GM10248 (cell line): Measurements from ENCODE around the gene NINL.

Experiments
- CTCF ChIA-PET: fragments of 300-600 bp; sonication (Branson Sonifier 250); formaldehyde crosslinking; extraction: SDS; loops from one replicate; lab custom pipeline; 2021; ENCODE audit warnings: antibody characterized with exemption; lab: Yijun Ruan, JAX
- POLR2A ChIA-PET: fragments of 350-650 bp; sonication (Branson Sonifier 250); formaldehyde crosslinking; extraction: SDS; loops from one replicate; lab custom pipeline; 2020; ENCODE audit warnings: antibody characterized with exemption; lab: Yijun Ruan, JAX
- DNase-seq: peaks from one replicate; pipeline ENCODE4 v3.0.0; 2012; ENCODE audit errors: extremely low spot score
- CTCF ChIP-seq: IDR thresholded peaks from 2 replicates; pipeline ENCODE4 v1.5.1; 2012; ENCODE audit warnings: mild to moderate bottlenecking, low read depth; ENCODE audit errors: extremely low read depth, missing control alignments, control extremely low read depth

The NINL gene

DNA sequence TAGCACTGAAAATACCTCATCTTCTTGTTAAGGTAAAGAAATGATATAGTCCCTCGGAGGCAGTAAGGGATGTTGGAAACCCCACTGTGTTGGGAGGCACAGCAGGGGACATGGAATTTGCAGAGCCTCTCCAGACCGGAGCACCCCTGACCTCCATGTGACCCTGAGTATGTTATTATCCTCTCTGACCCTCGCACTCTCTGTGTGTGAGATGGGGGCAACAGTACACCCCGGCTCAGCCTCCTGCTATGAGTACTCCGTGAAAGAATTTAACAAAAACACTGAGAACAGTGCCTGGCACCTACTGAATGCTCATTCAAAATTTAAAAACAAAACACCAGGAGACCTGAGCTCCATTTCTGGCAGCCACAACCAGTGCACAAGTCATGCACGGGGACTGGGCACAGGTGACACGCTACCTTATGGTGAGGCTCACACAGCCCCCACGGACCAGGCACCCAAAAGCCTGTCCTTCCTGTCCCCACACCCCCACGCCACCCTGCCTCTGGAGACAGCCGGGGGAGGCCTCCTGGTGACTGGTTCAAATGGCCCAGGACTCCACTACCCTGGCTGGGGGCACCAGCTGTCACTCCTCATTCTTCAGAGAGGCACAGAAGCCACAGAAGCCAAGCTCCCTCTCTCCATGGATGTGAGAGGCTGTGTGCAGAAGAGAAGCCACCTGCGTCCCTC, 6.1 kb downstream of the NINL start:
- ChIA-PET CTCF (interaction anchor here (1.7 kb wide), 1 partner anchor 10 kb away, joined by 4 read pairs; no protein-coding TSS in a partner anchor), POLR2A (no interaction called here)
- TF ChIP-seq CTCF = no peak
- DNase-seq = no peak

DNA sequence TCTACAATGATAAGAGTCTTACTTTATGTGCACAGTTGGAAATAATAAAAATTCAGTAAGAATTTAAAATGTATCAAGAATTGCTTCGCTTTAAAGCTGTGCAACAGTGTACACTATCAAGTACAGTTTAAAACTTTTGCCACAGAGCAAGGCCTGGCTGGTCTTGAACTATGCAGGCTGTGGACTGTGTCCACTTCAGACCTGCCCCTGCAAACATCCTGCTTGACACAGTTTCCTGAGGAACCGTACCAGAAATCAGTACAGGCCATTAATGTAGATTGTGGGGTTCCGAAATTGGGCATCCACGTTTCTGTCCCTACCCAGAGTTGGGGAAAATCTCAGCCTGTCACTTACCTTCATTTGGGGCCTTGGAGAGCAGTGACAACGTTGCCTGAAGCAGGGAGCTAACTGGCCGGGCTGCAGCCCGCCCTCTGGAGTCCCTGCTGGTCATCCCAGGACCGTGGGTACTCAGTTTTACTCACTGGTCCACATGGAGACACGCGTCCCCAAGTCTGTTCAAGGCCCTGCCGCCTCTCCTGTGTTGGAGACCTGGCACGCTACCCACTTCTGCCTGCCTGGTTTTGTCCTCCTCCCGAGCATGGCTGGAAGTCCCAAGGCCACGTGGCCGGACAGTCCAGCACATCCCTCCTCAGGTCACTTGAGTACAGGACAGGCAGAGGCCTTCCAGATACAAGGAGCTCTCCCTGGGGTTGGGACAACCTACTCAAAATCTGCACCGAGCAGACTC, 8.4 kb downstream of the NINL start:
- POLR2A ChIA-PET = no interaction called here
- DNase-seq = no peak
- TF ChIP-seq CTCF = no peak
- CTCF ChIA-PET = no interaction called here

DNA sequence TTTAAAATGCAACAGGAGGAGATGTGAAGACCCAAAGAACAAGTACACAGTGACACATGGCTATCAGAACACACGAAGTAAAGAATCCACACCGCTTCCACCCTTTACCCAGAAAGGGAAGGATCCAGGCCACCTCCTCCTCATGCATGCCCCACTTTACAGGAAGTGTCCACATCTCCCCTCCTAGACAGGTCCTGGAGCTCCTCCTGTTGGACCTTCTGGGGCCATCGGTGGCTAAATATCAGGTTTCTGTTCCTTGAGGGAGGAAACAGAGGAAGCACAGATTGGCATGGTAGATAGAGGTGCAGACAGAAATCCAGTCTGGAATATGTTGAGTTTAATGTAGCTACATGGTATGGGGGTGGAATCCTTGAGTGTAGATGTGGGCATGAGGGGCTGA, 10.9 kb downstream of the NINL start:
- CTCF ChIA-PET = no interaction called here
- no peak for TF ChIP-seq CTCF
- no peak for DNase-seq
- POLR2A ChIA-PET = no interaction called here

GRCh38 chr20:25573288-25574251, 11.8 kb downstream of the NINL start:
- TF ChIP-seq CTCF = no peak
- POLR2A ChIA-PET = no interaction called here
- CTCF ChIA-PET = no interaction called here
- no peak for DNase-seq

DNA sequence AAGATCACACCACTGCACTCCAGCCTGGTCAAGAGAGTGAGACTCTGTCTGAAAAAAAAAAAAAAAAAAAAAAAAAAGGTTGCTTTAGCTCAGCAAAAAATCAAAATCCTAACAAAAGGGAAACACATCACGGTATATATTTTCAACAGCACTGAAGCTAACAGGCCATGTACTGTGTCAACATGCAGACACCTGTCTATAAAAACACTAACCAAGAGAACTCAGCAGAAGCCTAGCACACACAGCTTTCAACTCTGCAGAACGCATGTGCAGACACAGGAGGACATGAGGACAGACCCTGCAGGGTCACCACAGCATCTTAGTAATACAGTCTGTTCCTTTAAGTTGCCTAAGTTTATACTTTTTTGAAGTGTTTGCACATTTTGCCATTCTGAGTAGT, 13.5 kb downstream of the NINL start:
- POLR2A ChIA-PET = no interaction called here
- no peak for DNase-seq
- CTCF ChIA-PET = no interaction called here
- no peak for TF ChIP-seq CTCF

DNA sequence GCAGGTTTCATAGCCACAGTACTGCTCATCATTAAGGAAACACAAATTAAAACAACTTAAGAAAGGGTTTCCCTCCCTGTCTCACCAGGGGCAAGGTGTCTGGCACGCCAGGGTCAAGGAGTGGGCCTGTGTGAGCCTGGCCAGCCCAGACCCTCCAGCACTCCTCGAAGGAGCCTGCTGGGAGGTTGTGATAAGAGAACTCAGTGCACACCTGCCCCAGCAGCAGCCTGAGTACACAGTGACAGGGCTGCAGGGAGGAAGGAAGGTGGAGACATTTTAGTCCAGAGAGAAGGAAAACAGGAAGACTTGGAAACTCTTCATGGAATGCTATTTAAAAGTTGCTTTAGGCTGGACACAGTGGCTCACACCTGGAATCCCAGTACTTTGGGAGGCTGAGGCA, 14.1 kb downstream of the NINL start:
- TF ChIP-seq CTCF = no peak
- ChIA-PET CTCF (no interaction called here), POLR2A (no interaction called here)
- DNase-seq = no peak
